B cell (primary cell): ENCODE data around the gene WDR82. TPM values are rescaled to one million over a fixed set of nuclear protein-coding genes. Genes with fewer than 3 reads are reported as not detected.
A peak's percentile ranks its signal among the peaks of the same experiment; 100 is the strongest.

Experiments
- ATAC-seq: fragments of 200-7000 bp; cut with Tn5 transposase; one replicate; pipeline ENCODE4 v1.10.0; 2021; ENCODE audit warnings: low read depth, mild to moderate bottlenecking, moderate number of reproducible peaks, moderate library complexity
- CTCF ChIA-PET: fragments of 350-600 bp; sonication (Branson Sonifier 250); formaldehyde crosslinking; loops from one replicate; lab custom pipeline; 2021; ENCODE audit warnings: antibody characterized with exemption, inconsistent platforms; lab: Charles Lee
- POLR2A ChIA-PET: fragments of 350-600 bp; sonication (Branson Sonifier 250); formaldehyde crosslinking; loops from one replicate; lab custom pipeline; 2021; ENCODE audit warnings: antibody characterized with exemption; lab: Charles Lee
- DNase-seq: peaks from one replicate; pipeline ENCODE4 v3.0.0; 2013
- H2AFZ ChIP-seq: 2 replicates; pipeline ENCODE4 v1.6.1; 2012; ENCODE audit warnings: mild to moderate bottlenecking, low read depth, low read length; ENCODE audit not compliant: insufficient read depth, poor library complexity, severe bottlenecking
- H3K27ac ChIP-seq, 2 donors: 1 replicate in 1 of 2; 2 replicates in 1 of 2; pipeline ENCODE4 v1.5.1; 2012 to 2013; ENCODE audit warnings: low read length in 2 of 2, mild to moderate bottlenecking in 2 of 2, moderate library complexity in 1 of 2
- H3K27me3 ChIP-seq, 4 experiments: fragments of 200-600 bp in 1 of 4; sonication (generic) in 1 of 4; replicated peaks in 1 of 4; 1 replicate in 2 of 4; 2 replicates in 2 of 4; pipeline versions ENCODE4 v1.6.1 to v1.7.0; 2013 to 2016; ENCODE audit warnings: low read length in 3 of 4, mild to moderate bottlenecking in 2 of 4, mixed read lengths in 1 of 4, moderate library complexity in 1 of 4; ENCODE audit not compliant: insufficient read depth in 4 of 4, control insufficient read depth in 3 of 4; ENCODE audit errors: control extremely low read depth in 1 of 4
- H3K36me3 ChIP-seq, 2 experiments: replicated peaks in 1 of 2; 1 replicate in 1 of 2; 2 replicates in 1 of 2; pipeline versions ENCODE4 v1.6.1 to v1.7.1; 2013; ENCODE audit warnings: low read length in 1 of 2; ENCODE audit not compliant: insufficient read depth in 2 of 2, control insufficient read depth in 1 of 2; ENCODE audit errors: control extremely low read depth in 1 of 2, extremely low read depth in 1 of 2
- H3K4me1 ChIP-seq, 2 donors: fragments of 200-600 bp in 1 of 2; sonication (generic) in 1 of 2; 1 replicate in 1 of 2; 2 replicates in 1 of 2; pipeline versions ENCODE4 v1.5.1 to v1.6.1; 2013 to 2017; ENCODE audit warnings: low read length in 2 of 2; ENCODE audit not compliant: control insufficient read depth in 2 of 2, insufficient read depth in 2 of 2
- H3K4me2 ChIP-seq: replicated peaks from 2 replicates; pipeline ENCODE3; 2012; ENCODE audit warnings: mild to moderate bottlenecking, low read depth, low read length; ENCODE audit not compliant: poor library complexity, severe bottlenecking
- H3K4me3 ChIP-seq, 5 experiments: fragments of 200-600 bp in 1 of 5; sonication (generic) in 1 of 5; 1 replicate in 3 of 5; 2 replicates in 2 of 5; pipeline versions ENCODE4 v1.5.1 to v1.7.0; 2011 to 2016; ENCODE audit warnings: low read length in 4 of 5, mild to moderate bottlenecking in 4 of 5, low read depth in 2 of 5, control low read depth in 1 of 5, moderate library complexity in 1 of 5; ENCODE audit not compliant: insufficient read depth in 1 of 5; ENCODE audit errors: control extremely low read depth in 1 of 5, extremely low read depth in 1 of 5
- H3K79me2 ChIP-seq: fragments of 200-600 bp; sonication (generic); one replicate; pipeline ENCODE4 v1.6.0; 2016; ENCODE audit warnings: low read length; ENCODE audit not compliant: control insufficient read depth, insufficient read depth
- H3K9ac ChIP-seq: fragments of 200-600 bp; sonication (generic); 2 replicates; pipeline ENCODE4 v1.6.1; 2017; ENCODE audit warnings: mild to moderate bottlenecking, low read length, moderate library complexity
- H3K9me3 ChIP-seq, 3 donors: one replicate each; pipeline versions ENCODE4 v1.6.1 to v1.7.1; 2013; ENCODE audit warnings: low read length in 2 of 3; ENCODE audit not compliant: control insufficient read depth in 2 of 3, insufficient read depth in 1 of 3; ENCODE audit errors: control extremely low read depth in 1 of 3
- H4K20me1 ChIP-seq: 2 replicates; pipeline ENCODE4 v1.6.0; 2012; ENCODE audit warnings: mild to moderate bottlenecking, low read length; ENCODE audit not compliant: insufficient read depth, control insufficient read depth, poor library complexity, severe bottlenecking
- H3K27ac Mint-ChIP-seq: one replicate; pipeline ENCODE4 v1.8.0; 2021; ENCODE audit warnings: mixed read lengths
- H3K27me3 Mint-ChIP-seq: one replicate; pipeline ENCODE4 v1.8.0; 2021; ENCODE audit warnings: mixed read lengths
- H3K4me1 Mint-ChIP-seq: one replicate; pipeline ENCODE4 v1.8.0; 2021; ENCODE audit warnings: mixed read lengths
- H3K4me3 Mint-ChIP-seq: one replicate; pipeline ENCODE4 v1.8.0; 2021; ENCODE audit warnings: mixed read lengths
- H3K9me3 Mint-ChIP-seq: one replicate; pipeline ENCODE4 v1.8.0; 2022; ENCODE audit warnings: mixed read lengths; ENCODE audit not compliant: insufficient read depth
- EZH2 ChIP-seq: IDR thresholded peaks from 2 replicates; pipeline ENCODE4 v1.6.1; 2012; ENCODE audit warnings: borderline replicate concordance, low read depth, mild to moderate bottlenecking, moderate library complexity, low read length; ENCODE audit not compliant: insufficient read depth, poor library complexity, severe bottlenecking
- WGBS: methylation state at CpG from one replicate; pipeline ENCODE4 v1.1.5; 2013; ENCODE audit warnings: missing lambda C conversion rate; ENCODE audit not compliant: insufficient coverage; 5-methylcytosine and 5-hydroxymethylcytosine counted together
- intact Hi-C: fragments of 100-400 bp; cut with micrococcal nuclease; formaldehyde crosslinking; loops from one replicate; pipeline ENCODE4 v1.10.0; 2022
- polyA plus RNA-seq: library from polyadenylated mRNA; depleted of rRNA; stranded (reverse); fragments of >200 nt; gene quantifications from 2 replicates; pipeline ENCODE4 v1.2.3, GENCODE V29; 2012
- total RNA-seq, 2 donors: library from RNA; stranded (reverse); fragments of 120-200 nt in 1 of 2; gene quantifications; 1 replicate in 1 of 2; 2 replicates in 1 of 2; pipeline versions ENCODE4 v1.2.3 to v1.2.4, GENCODE V29; 2013 to 2022
- TF ChIP-seq, protein P1 (sequence below): fragments of 200-600 bp; IDR thresholded peaks from one replicate; pipeline ENCODE4 v1.8.0; 2022; ENCODE audit warnings: antibody characterized with exemption, mild to moderate bottlenecking

Gene WDR82
- total and polyA plus RNA-seq, 2 donors (not counting 1 experiment from before 2014, with no cell fraction given): 27.8 to 101 TPM

DNA sequence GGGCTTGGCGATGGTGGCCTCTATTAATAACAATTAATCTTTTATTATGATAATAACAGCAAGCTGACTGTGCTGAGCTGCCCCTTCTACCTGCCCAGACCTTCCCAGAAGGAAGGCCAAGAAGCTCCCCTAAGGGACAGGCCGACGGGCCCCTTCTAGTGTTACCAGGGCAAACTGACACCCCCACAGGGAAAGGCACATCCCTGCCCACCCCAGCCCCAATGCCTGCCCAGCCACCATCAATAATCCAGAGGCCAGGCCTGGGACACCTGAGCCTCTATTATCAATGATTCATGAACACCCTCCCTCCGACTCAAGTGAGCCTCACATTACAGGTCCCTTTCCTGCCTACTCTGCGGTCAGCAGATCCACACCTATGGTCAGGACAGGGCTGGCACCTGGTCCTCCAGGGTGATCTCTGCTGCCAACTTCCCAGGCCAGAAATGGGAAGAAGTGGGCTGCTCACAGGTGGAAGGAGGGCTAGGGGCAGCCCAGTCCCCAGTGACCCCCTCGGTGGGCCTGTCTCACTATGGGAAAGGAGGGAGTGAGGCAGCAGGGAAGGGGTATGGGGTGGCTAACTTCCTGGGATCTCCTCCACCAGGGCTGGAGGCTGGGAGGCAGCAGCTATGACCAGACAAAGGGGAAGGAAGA lies 41.3 kb downstream of the WDR82 start:
- Mint-ChIP-seq H3K4me3 (peak overlapping the region; percentile 99), H3K27me3 (no peaks in the 10 kb centered on the region), H3K4me1 (peaks cover 59% of the 10 kb centered on the region), H3K27ac (no peak overlapping the region), H3K9me3 (no peaks in the 10 kb centered on the region)
- intact Hi-C loops: no loop called here
- H3K27me3 ChIP-seq: no peaks in the 10 kb centered on the region
- H3K9ac ChIP-seq: peak overlapping the region; percentile 83
- WGBS: 80% methylated on average over 5 of the region's 6 CpGs
- no peaks in the 10 kb centered on the region for H3K9me3 ChIP-seq
- ATAC-seq (no peak), DNase-seq (no peak)
- peaks cover 35 to 57% of the 10 kb centered on the region in 2 donors for H3K4me1 ChIP-seq
- H3K36me3 ChIP-seq: peaks cover 6 to 39% of the 10 kb centered on the region in 2 experiments
- ChIA-PET CTCF (interaction anchor here (1.4 to 18.5 kb wide), 5 partner anchors 15 to 102 kb away, joined by 4 to 237 read pairs (median 32); partner anchors contain the start of gene TLR9), POLR2A (interaction anchor here (0.5 to 3.1 kb wide), 3 partner anchors 11 to 226 kb away, joined by 3 to 28 read pairs (median 6); partner anchors contain the start of gene TLR9)
- H3K27ac ChIP-seq: no peak overlapping the region
- no peak overlapping the region for H2AFZ ChIP-seq
- H3K79me2 ChIP-seq: peaks cover 83% of the 10 kb centered on the region
- H3K4me3 ChIP-seq: no peak overlapping the region
- peaks cover 58% of the 10 kb centered on the region for H4K20me1 ChIP-seq
- TF ChIP-seq, protein P1, sequence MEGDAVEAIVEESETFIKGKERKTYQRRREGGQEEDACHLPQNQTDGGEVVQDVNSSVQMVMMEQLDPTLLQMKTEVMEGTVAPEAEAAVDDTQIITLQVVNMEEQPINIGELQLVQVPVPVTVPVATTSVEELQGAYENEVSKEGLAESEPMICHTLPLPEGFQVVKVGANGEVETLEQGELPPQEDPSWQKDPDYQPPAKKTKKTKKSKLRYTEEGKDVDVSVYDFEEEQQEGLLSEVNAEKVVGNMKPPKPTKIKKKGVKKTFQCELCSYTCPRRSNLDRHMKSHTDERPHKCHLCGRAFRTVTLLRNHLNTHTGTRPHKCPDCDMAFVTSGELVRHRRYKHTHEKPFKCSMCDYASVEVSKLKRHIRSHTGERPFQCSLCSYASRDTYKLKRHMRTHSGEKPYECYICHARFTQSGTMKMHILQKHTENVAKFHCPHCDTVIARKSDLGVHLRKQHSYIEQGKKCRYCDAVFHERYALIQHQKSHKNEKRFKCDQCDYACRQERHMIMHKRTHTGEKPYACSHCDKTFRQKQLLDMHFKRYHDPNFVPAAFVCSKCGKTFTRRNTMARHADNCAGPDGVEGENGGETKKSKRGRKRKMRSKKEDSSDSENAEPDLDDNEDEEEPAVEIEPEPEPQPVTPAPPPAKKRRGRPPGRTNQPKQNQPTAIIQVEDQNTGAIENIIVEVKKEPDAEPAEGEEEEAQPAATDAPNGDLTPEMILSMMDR: no peak
- no peak for TF ChIP-seq EZH2
- peak overlapping the region; percentile 78 for H3K4me2 ChIP-seq

GRCh38 chr3:52236424-52236886 lies 42.0 kb downstream of the WDR82 start:
- CTCF ChIA-PET: interaction anchor here (1.4 to 18.5 kb wide), 5 partner anchors 14 to 103 kb away, joined by 4 to 237 read pairs (median 32); partner anchors contain the start of gene TLR9
- H3K27ac ChIP-seq: no peak overlapping the region
- H3K9me3 Mint-ChIP-seq: no peaks in the 10 kb centered on the region
- peaks cover 41 to 64% of the 10 kb centered on the region in 2 donors for H3K4me1 ChIP-seq
- H3K27ac Mint-ChIP-seq: peak overlapping the region; percentile 10
- H2AFZ ChIP-seq: no peak overlapping the region
- POLR2A ChIA-PET: interaction anchor here (3.1 kb wide), 1 partner anchor 10 kb away, joined by 28 read pairs; the partner anchor contains the start of gene TLR9
- peaks cover 6 to 45% of the 10 kb centered on the region in 2 experiments for H3K36me3 ChIP-seq
- H3K27me3 ChIP-seq: no peaks in the 10 kb centered on the region
- intact Hi-C loops: no loop called here
- H3K4me2 ChIP-seq: peak overlapping the region; percentile 78
- TF ChIP-seq, protein P1: no peak
- TF ChIP-seq EZH2: no peak
- H3K4me1 Mint-ChIP-seq: peaks cover 64% of the 10 kb centered on the region
- ATAC-seq (no peak), DNase-seq (peak; percentile 12)
- no peaks in the 10 kb centered on the region for H3K9me3 ChIP-seq
- H3K79me2 ChIP-seq: peaks cover 90% of the 10 kb centered on the region
- WGBS: 98% methylated on average over 5 of the region's 5 CpGs
- no peak overlapping the region for H3K9ac ChIP-seq
- H3K4me3 Mint-ChIP-seq: peak overlapping the region; percentile 39
- H3K4me3 ChIP-seq: no peak overlapping the region
- peaks cover 65% of the 10 kb centered on the region for H4K20me1 ChIP-seq
- H3K27me3 Mint-ChIP-seq: no peaks in the 10 kb centered on the region
